ENCODE results near the gene GLI3.
A peak's percentile ranks its signal among the peaks of the same experiment; 100 is the strongest.

- TF ChIP-seq POLR2A (IDR thresholded peaks at IDR 0.05; ENCODE audit: control extremely low read depth in 1 of 2, low read depth in 2 of 2, low read length in 2 of 2) (no peak), EP300 (IDR thresholded peaks at IDR 0.05; ENCODE audit: borderline replicate concordance in 1 of 2, low read depth in 2 of 2, low read length in 2 of 2) (no peak), EZH2 (IDR thresholded peaks at IDR 0.05; ENCODE audit: low read depth, low read length, severe bottlenecking) (no peak), YY1 (IDR thresholded peaks at IDR 0.05; ENCODE audit: low read depth, low read length) (no peak), RFX5 (IDR thresholded peaks at IDR 0.05; ENCODE audit: borderline replicate concordance, low read depth, low read length) (no peak), GABPA (IDR thresholded peaks at IDR 0.05; ENCODE audit: borderline replicate concordance, insufficient read depth, low read length) (no peak), SP2 (IDR thresholded peaks at IDR 0.05; ENCODE audit: low read length) (no peak), TAF7 (optimal IDR thresholded peaks at IDR 0.05; ENCODE audit: borderline replicate concordance, low read depth, low read length) (no peak), NRF1 (IDR thresholded peaks at IDR 0.05; ENCODE audit: low read depth, low read length) (no peak), RXRA (IDR thresholded peaks at IDR 0.05; ENCODE audit: insufficient read depth, low read depth, low read length) (no peak), CBX5 (IDR thresholded peaks at IDR 0.05; ENCODE audit: low read depth, low read length) (no peak)
- TF ChIP-seq, protein P1, sequence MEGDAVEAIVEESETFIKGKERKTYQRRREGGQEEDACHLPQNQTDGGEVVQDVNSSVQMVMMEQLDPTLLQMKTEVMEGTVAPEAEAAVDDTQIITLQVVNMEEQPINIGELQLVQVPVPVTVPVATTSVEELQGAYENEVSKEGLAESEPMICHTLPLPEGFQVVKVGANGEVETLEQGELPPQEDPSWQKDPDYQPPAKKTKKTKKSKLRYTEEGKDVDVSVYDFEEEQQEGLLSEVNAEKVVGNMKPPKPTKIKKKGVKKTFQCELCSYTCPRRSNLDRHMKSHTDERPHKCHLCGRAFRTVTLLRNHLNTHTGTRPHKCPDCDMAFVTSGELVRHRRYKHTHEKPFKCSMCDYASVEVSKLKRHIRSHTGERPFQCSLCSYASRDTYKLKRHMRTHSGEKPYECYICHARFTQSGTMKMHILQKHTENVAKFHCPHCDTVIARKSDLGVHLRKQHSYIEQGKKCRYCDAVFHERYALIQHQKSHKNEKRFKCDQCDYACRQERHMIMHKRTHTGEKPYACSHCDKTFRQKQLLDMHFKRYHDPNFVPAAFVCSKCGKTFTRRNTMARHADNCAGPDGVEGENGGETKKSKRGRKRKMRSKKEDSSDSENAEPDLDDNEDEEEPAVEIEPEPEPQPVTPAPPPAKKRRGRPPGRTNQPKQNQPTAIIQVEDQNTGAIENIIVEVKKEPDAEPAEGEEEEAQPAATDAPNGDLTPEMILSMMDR (IDR thresholded peaks at IDR 0.05; ENCODE audit: control extremely low read depth in 1 of 3, insufficient read depth in 1 of 3, low read depth in 1 of 3, low read length in 3 of 3) = peak; percentile 48 to 63 (median 56)
These were observed 12.5 kb downstream of the GLI3 start for GRCh38 chr7:42224391-42225003.
